SU-DHL-6 (cell line): ENCODE results near the gene RNF157.

Experiments used
- H2AFZ ChIP-seq: fragments of 200-600 bp; sonication (generic); 2 replicates; pipeline ENCODE4 v1.6.1; 2014; ENCODE audit warnings: low read depth, mild to moderate bottlenecking, moderate library complexity, mixed read lengths, antibody characterized with exemption, low read length; ENCODE audit not compliant: severe bottlenecking
- H3F3A ChIP-seq: fragments of 200-600 bp; shearing (Covaris generic); 2 replicates; pipeline ENCODE4 v1.6.0; 2016; ENCODE audit warnings: antibody characterized with exemption, mild to moderate bottlenecking; ENCODE audit not compliant: insufficient read depth
- H3K27ac ChIP-seq: fragments of 200-600 bp; sonication (generic); 2 replicates; pipeline ENCODE4 v1.5.1; 2016; ENCODE audit warnings: low read depth, mild to moderate bottlenecking, low read length, moderate library complexity, mixed read lengths
- H3K27me3 ChIP-seq: fragments of 200-600 bp; sonication (generic), shearing (Covaris generic); 2 replicates; pipeline ENCODE4 v1.6.0; 2014; ENCODE audit warnings: mild to moderate bottlenecking, low read length
- H3K36me3 ChIP-seq: fragments of 200-600 bp; sonication (generic); 2 replicates; pipeline ENCODE4 v1.6.1; 2014; ENCODE audit warnings: mild to moderate bottlenecking, low read length, mixed read lengths
- H3K4me2 ChIP-seq: fragments of 300-600, 200-600 bp; shearing (Covaris generic), sonication (generic); 2 replicates; pipeline ENCODE4 v1.6.0; 2014; ENCODE audit warnings: low read length, low read depth, mild to moderate bottlenecking; ENCODE audit not compliant: poor library complexity, severe bottlenecking
- H3K4me3 ChIP-seq: fragments of 200-600 bp; sonication (generic); 2 replicates; pipeline ENCODE4 v1.5.1; 2014; ENCODE audit warnings: antibody characterized with exemption, low read length, mild to moderate bottlenecking, mixed read lengths; ENCODE audit not compliant: insufficient read depth, poor library complexity, severe bottlenecking
- H3K79me2 ChIP-seq: fragments of 200-600 bp; sonication (generic); 2 replicates; pipeline ENCODE4 v1.6.1; 2014; ENCODE audit warnings: mild to moderate bottlenecking, low read length, moderate library complexity; ENCODE audit not compliant: insufficient read depth
- H3K9ac ChIP-seq: fragments of 200-600 bp; sonication (generic); 2 replicates; pipeline ENCODE4 v1.7.0; 2014; ENCODE audit warnings: mild to moderate bottlenecking, low read length
- H3K9me2 ChIP-seq: fragments of 200-600 bp; sonication (generic); replicated peaks from 2 replicates; pipeline ENCODE4 v1.6.1; 2014; ENCODE audit warnings: low read length; ENCODE audit not compliant: insufficient read depth
- H3K9me3 ChIP-seq: fragments of 200-600 bp; sonication (generic); 2 replicates; pipeline ENCODE4 v1.6.1; 2014; ENCODE audit warnings: low read length, mixed read lengths; ENCODE audit not compliant: insufficient read depth
- H4K20me1 ChIP-seq: fragments of 200-600 bp; sonication (generic); 2 replicates; pipeline ENCODE4 v1.6.1; 2014; ENCODE audit warnings: low read depth, mild to moderate bottlenecking, antibody characterized with exemption, low read length, moderate library complexity, mixed read lengths
- EZH2phosphoT487 ChIP-seq: fragments of 200-600 bp; sonication (generic), shearing (Covaris generic); conservative IDR thresholded peaks from 2 replicates; pipeline ENCODE4 v1.6.1; 2018; ENCODE audit warnings: mild to moderate bottlenecking, antibody characterized with exemption, low read length, moderate library complexity, mixed read lengths
- TF ChIP-seq, protein P1 (sequence below): fragments of 200-600 bp; sonication (generic); IDR thresholded peaks from one replicate; pipeline ENCODE4 v1.5.1; 2017; ENCODE audit warnings: antibody characterized with exemption, mild to moderate bottlenecking, low read length, moderate library complexity; ENCODE audit not compliant: insufficient read depth, poor library complexity, severe bottlenecking

The RNF157 gene

DNA sequence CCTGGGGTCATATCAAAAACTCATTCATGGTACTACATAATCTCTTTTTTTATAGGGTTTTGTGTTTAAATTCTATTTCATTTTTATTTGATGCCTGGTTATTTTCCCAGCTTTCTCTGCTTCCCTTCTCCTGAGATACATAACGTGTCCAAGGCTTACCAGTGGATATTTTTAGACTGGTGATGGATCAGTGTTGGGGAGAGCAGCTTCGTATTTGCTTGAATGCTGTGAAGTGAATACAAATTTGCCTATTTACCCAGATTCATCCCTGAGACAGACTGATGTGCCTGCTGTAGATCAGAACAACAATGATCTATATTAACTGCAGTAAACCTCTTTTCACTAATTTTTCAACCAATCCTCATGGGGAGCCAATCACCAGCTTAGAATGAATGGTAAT is 56.0 kb downstream of the RNF157 start:
- Histone ChIP-seq H3K4me2 (no peak overlapping the region), H3K27me3 (no peaks in the 10 kb centered on the region), H3K4me3 (no peak overlapping the region), H4K20me1 (no peaks in the 10 kb centered on the region), H3K9ac (no peak overlapping the region), H3F3A (peaks cover 3% of the 10 kb centered on the region; the same call in 1 of the 2 replicates), H2AFZ (no peak overlapping the region), H3K36me3 (no peaks in the 10 kb centered on the region), H3K9me3 (no peaks in the 10 kb centered on the region), H3K27ac (no peak overlapping the region), H3K9me2 (no peaks in the 10 kb centered on the region), H3K79me2 (no peaks in the 10 kb centered on the region)
- no peak for TF ChIP-seq EZH2phosphoT487
- TF ChIP-seq, protein P1, sequence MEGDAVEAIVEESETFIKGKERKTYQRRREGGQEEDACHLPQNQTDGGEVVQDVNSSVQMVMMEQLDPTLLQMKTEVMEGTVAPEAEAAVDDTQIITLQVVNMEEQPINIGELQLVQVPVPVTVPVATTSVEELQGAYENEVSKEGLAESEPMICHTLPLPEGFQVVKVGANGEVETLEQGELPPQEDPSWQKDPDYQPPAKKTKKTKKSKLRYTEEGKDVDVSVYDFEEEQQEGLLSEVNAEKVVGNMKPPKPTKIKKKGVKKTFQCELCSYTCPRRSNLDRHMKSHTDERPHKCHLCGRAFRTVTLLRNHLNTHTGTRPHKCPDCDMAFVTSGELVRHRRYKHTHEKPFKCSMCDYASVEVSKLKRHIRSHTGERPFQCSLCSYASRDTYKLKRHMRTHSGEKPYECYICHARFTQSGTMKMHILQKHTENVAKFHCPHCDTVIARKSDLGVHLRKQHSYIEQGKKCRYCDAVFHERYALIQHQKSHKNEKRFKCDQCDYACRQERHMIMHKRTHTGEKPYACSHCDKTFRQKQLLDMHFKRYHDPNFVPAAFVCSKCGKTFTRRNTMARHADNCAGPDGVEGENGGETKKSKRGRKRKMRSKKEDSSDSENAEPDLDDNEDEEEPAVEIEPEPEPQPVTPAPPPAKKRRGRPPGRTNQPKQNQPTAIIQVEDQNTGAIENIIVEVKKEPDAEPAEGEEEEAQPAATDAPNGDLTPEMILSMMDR: no peak

GRCh38 chr17:76182016-76182764 is 58.1 kb downstream of the RNF157 start:
- no peaks in the 10 kb centered on the region for H3K27me3 ChIP-seq
- no peak overlapping the region for H3K4me3 ChIP-seq
- no peaks in the 10 kb centered on the region for H4K20me1 ChIP-seq
- H3K9me2 ChIP-seq: no peaks in the 10 kb centered on the region
- no peaks in the 10 kb centered on the region for H3K79me2 ChIP-seq
- H3K27ac ChIP-seq: no peak overlapping the region
- peaks cover 3% of the 10 kb centered on the region; the same call in 1 of the 2 replicates for H3F3A ChIP-seq
- peak overlapping the region; percentile 26 for H3K4me2 ChIP-seq
- H2AFZ ChIP-seq: peak overlapping the region; percentile 76
- H3K9ac ChIP-seq: no peak overlapping the region
- TF ChIP-seq, protein P1: peak; percentile 81
- TF ChIP-seq EZH2phosphoT487: no peak
- H3K9me3 ChIP-seq: no peaks in the 10 kb centered on the region
- no peaks in the 10 kb centered on the region for H3K36me3 ChIP-seq

- Histone ChIP-seq H3K27me3 (no peaks in the 10 kb centered on the region), H2AFZ (peak overlapping the region; percentile 93), H3K27ac (no peak overlapping the region), H3K79me2 (no peaks in the 10 kb centered on the region), H4K20me1 (no peaks in the 10 kb centered on the region), H3F3A (no peaks in the 10 kb centered on the region), H3K4me3 (peak overlapping the region; percentile 15), H3K4me2 (peak overlapping the region; percentile 26), H3K9me3 (no peaks in the 10 kb centered on the region), H3K36me3 (no peaks in the 10 kb centered on the region), H3K9me2 (no peaks in the 10 kb centered on the region), H3K9ac (peak overlapping the region; percentile 31)
- no peak for TF ChIP-seq EZH2phosphoT487
Observed at GRCh38 chr17:76179496-76180467, 60.5 kb downstream of the RNF157 start.
